GM18502 (cell line): ENCODE data around the gene ADGRA1.

Experiments used
- ATAC-seq: cut with Tn5 transposase; IDR thresholded peaks from one replicate; pipeline ENCODE4 v1.9.1; 2021; ENCODE audit warnings: mild to moderate bottlenecking; ENCODE audit not compliant: unreplicated experiment, poor library complexity

The ADGRA1 gene

GRCh38 chr10:133090654-133091053 lies 2.9 kb downstream of the ADGRA1 start:
- no peak for ATAC-seq

- ATAC-seq, result no peak
Observed at GRCh38 chr10:133091316-133091715, 3.6 kb downstream of the ADGRA1 start.

- no peak for ATAC-seq
Observed at GRCh38 chr10:133093291-133093690, 5.6 kb downstream of the ADGRA1 start.

- ATAC-seq, result no peak
Observed at GRCh38 chr10:133094286-133094685, 6.6 kb downstream of the ADGRA1 start.

GRCh38 chr10:133094866-133095265 lies 7.1 kb downstream of the ADGRA1 start:
- no peak for ATAC-seq

- ATAC-seq, result no peak
Observed at GRCh38 chr10:133095586-133095985, 7.9 kb downstream of the ADGRA1 start.

GRCh38 chr10:133096616-133097269 lies 9.0 kb downstream of the ADGRA1 start:
- ATAC-seq, result no peak

GRCh38 chr10:133097418-133097817 lies 9.7 kb downstream of the ADGRA1 start:
- no peak for ATAC-seq

- ATAC-seq, result no peak
Observed at GRCh38 chr10:133097961-133098360, 10.2 kb downstream of the ADGRA1 start.

GRCh38 chr10:133098426-133099124 lies 10.9 kb downstream of the ADGRA1 start:
- ATAC-seq, result no peak

- no peak for ATAC-seq
Observed at GRCh38 chr10:133099571-133099970, 11.8 kb downstream of the ADGRA1 start.

- ATAC-seq, result no peak
Observed at GRCh38 chr10:133100186-133100585, 12.5 kb downstream of the ADGRA1 start.

- ATAC-seq, result no peak
Observed at GRCh38 chr10:133100706-133101415, 13.1 kb downstream of the ADGRA1 start.

- no peak for ATAC-seq
Observed at GRCh38 chr10:133101416-133101810, 13.7 kb downstream of the ADGRA1 start.

GRCh38 chr10:133102415-133103095 lies 14.8 kb downstream of the ADGRA1 start:
- no peak for ATAC-seq

- ATAC-seq, result no peak
Observed at GRCh38 chr10:133103311-133103910, 15.7 kb downstream of the ADGRA1 start.

- no peak for ATAC-seq
Observed at GRCh38 chr10:133104068-133104962, 16.6 kb downstream of the ADGRA1 start.

- no peak for ATAC-seq
Observed at GRCh38 chr10:133104963-133105640, 17.4 kb downstream of the ADGRA1 start.
